ENCODE results near the gene INPPL1. TPM values are rescaled to one million over a fixed set of nuclear protein-coding genes. Genes with fewer than 3 reads are reported as not detected.

Gene INPPL1
- total and polyA plus RNA-seq, 10 of the 15 experiments (the other 5 are each of a cell fraction or from before 2014, with no cell fraction given), result 0.47 to 116 (median 43.4) TPM

- TF ChIP-seq CREB1 (IDR thresholded peaks at IDR 0.05; ENCODE audit: low read depth) (no peak), POLR2A (IDR thresholded peaks at IDR 0.05; ENCODE audit: low read depth, low read length) (peak; percentile 38; the same call in 1 of the 2 replicates)
- SMC1A ChIA-PET (ENCODE audit: uncharacterized antibody, unreplicated experiment), result no interaction called here
- H3K27ac ChIP-seq (ENCODE audit: control insufficient read depth, insufficient read depth), result no peak overlapping the region
- H3K4me1 ChIP-seq (ENCODE audit: control insufficient read depth, insufficient read depth, low read length), result no peaks in the 10 kb centered on the region
- WGBS (ENCODE audit: insufficient coverage, insufficient replicate concordance, low lambda C conversion rate, missing lambda C conversion rate), result 92% methylated on average over 13 of the region's 13 CpGs
- no peaks in the 10 kb centered on the region for H3K27me3 ChIP-seq (replicated peaks in 1 of 2; ENCODE audit: control insufficient read depth in 2 of 2, insufficient read depth in 2 of 2, low read length in 1 of 2)
- in situ Hi-C loops (cut with MboI) (no loop called here), intact Hi-C loops (cut with micrococcal nuclease; ENCODE audit: unreplicated experiment) (no loop called here)
- H2AFZ ChIP-seq (ENCODE audit: control insufficient read depth, low read depth, low read length), result no peak overlapping the region
- RAD21 ChIA-PET (ENCODE audit: unreplicated experiment), result no interaction called here
- no peak for DNase-seq (ENCODE audit: low read depth, low spot score)
- no peak overlapping the region for H3K9ac ChIP-seq (ENCODE audit: control insufficient read depth, insufficient read depth, low read length)
- no peak for ATAC-seq
- FAIRE-seq, result no peak
- POLR2A ChIA-PET, result no interaction called here
- H4K20me1 ChIP-seq (ENCODE audit: control insufficient read depth, insufficient read depth), result no peaks in the 10 kb centered on the region; the same call in 1 of the 2 replicates
- H3K4me3 ChIP-seq, result no peak overlapping the region
- no peak overlapping the region for H3K4me2 ChIP-seq (ENCODE audit: control insufficient read depth, insufficient read depth)
- CTCF ChIA-PET, result no interaction called here
- H3K79me2 ChIP-seq (ENCODE audit: control insufficient read depth, insufficient read depth, low read length), result no peaks in the 10 kb centered on the region
- H3K9me3 ChIP-seq (replicated peaks; ENCODE audit: control insufficient read depth, insufficient read depth, low read length), result no peaks in the 10 kb centered on the region
- no TSS peak for BruUV-seq (replicated peaks)
- H3K36me3 ChIP-seq (ENCODE audit: control insufficient read depth in 2 of 2, insufficient read depth in 2 of 2, low read length in 1 of 2), result peaks cover 24 to 27% of the 10 kb centered on the region in 2 experiments; a peak in 3 of 4 replicates
These were observed 8.6 kb downstream of the INPPL1 start for GRCh38 chr11:72233056-72233772.

- H3K9me3 ChIP-seq (replicated peaks; ENCODE audit: control insufficient read depth, insufficient read depth, low read length), result no peaks in the 10 kb centered on the region
- H2AFZ ChIP-seq (ENCODE audit: control insufficient read depth, low read depth, low read length), result no peak overlapping the region
- SMC1A ChIA-PET (ENCODE audit: uncharacterized antibody, unreplicated experiment), result no interaction called here
- ATAC-seq (no peak), DNase-seq (ENCODE audit: low read depth, low spot score) (no peak), FAIRE-seq (no peak)
- no peak overlapping the region for H3K4me2 ChIP-seq (ENCODE audit: control insufficient read depth, insufficient read depth)
- no peak overlapping the region for H3K27ac ChIP-seq (ENCODE audit: control insufficient read depth, insufficient read depth)
- TF ChIP-seq POLR2A (IDR thresholded peaks at IDR 0.05; ENCODE audit: low read depth, low read length) (peak; percentile 39; the same call in 1 of the 2 replicates), SKIL (IDR thresholded peaks at IDR 0.05; ENCODE audit: low read depth, poor library complexity, severe bottlenecking) (no peak)
- BruUV-seq (replicated peaks), result no TSS peak
- POLR2A ChIA-PET, result no interaction called here
- no peak overlapping the region for H3K4me3 ChIP-seq
- no peaks in the 10 kb centered on the region for H3K79me2 ChIP-seq (ENCODE audit: control insufficient read depth, insufficient read depth, low read length)
- 93% methylated on average over 8 of the region's 8 CpGs for WGBS (ENCODE audit: insufficient coverage, insufficient replicate concordance, low lambda C conversion rate, missing lambda C conversion rate)
- in situ Hi-C loops (cut with MboI), result no loop called here
- no peak overlapping the region for H3K9ac ChIP-seq (ENCODE audit: control insufficient read depth, insufficient read depth, low read length)
- RAD21 ChIA-PET (ENCODE audit: unreplicated experiment), result interaction anchor here (0.6 kb wide), 1 partner anchor 17 kb away, joined by 4 read pairs; no protein-coding TSS in a partner anchor
- intact Hi-C loops (cut with micrococcal nuclease; ENCODE audit: unreplicated experiment), result no loop called here
- H3K27me3 ChIP-seq (replicated peaks in 1 of 2; ENCODE audit: control insufficient read depth in 2 of 2, insufficient read depth in 2 of 2, low read length in 1 of 2), result no peaks in the 10 kb centered on the region
- no peaks in the 10 kb centered on the region; the same call in none of the 2 replicates for H4K20me1 ChIP-seq (ENCODE audit: control insufficient read depth, insufficient read depth)
- H3K36me3 ChIP-seq (ENCODE audit: control insufficient read depth in 2 of 2, insufficient read depth in 2 of 2, low read length in 1 of 2), result peaks cover 23 to 27% of the 10 kb centered on the region in 2 experiments; a peak in 3 of 4 replicates
- no peaks in the 10 kb centered on the region for H3K4me1 ChIP-seq (ENCODE audit: control insufficient read depth, insufficient read depth, low read length)
- CTCF ChIA-PET, result no interaction called here
These were observed 9.4 kb downstream of the INPPL1 start for GRCh38 chr11:72233773-72234513.
